ENCODE data around the gene CLGN. TPM values are rescaled to one million over a fixed set of nuclear protein-coding genes. Genes with fewer than 3 reads are reported as not detected.
A peak's percentile ranks its signal among the peaks of the same experiment; 100 is the strongest.

CLGN gene
- total RNA-seq, 1 experiment from 2014 or later: 9.6 TPM

DNA sequence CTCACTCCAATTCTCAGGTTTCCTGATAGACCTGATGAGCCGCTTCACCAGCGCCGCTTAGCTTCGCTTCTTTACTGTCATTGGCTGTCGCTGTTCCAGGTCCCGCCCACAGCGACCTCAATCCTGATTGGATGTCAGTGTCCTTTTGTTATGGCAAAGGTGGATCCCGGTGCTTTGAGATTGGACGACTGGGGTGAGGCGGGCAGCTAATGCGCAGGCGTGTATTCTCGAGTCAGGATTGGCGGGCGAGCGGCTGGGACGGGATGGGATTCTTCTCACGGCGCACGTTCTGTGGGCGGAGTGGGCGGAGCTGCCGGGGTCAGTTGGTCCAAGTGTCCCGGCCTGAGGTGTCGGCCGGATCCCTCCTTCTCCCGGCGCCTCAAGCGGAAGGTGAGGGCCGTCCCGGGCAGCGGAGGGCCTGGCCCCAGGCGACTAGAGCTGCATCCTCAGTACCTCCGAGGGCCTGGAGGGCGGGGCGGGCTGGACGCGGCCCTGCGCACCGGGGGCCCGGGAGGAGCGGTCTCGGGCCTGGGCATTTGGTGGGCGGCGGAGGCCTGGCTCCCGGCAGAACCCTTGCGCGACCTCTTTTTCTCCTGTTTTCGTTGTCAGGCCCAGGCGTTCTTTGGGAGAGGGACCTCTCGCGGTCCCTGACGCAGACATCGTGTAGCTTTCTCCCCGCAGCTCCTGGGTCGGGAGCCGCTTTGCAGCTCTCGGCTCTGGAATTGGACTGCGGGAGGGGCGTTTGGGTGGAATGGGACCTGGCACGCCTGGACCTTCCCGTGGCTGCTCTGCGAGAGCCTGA is 53.9 kb downstream of the CLGN start, which contains the start of gene SCOC:
Gene SCOC (plus strand): TSS at position 319 of the 802 bp plus-strand sequence. CDS start 5,525 bp downstream, outside the sequence.
- no peaks in the 10 kb centered on the region for H3K36me3 ChIP-seq (ENCODE audit: low read depth, low read length)
- no peaks in the 10 kb centered on the region; the same call in 1 of the 2 replicates for H4K20me1 ChIP-seq (ENCODE audit: low read length)
- BruUV-seq (replicated peaks): no TSS peak
- H3K27ac ChIP-seq (ENCODE audit: low read length): peak within 1 kb of the TSS; percentile 66
- H3F3A ChIP-seq (ENCODE audit: low read length, unreplicated experiment): no peaks in the 10 kb centered on the region
- H3K4me1 ChIP-seq (ENCODE audit: insufficient read depth, low read length): peaks cover 37% of the 10 kb centered on the region
- H3K9me3 ChIP-seq (ENCODE audit: low read length): no peaks in the 10 kb centered on the region
- peaks cover 50% of the 10 kb centered on the region for H3K79me2 ChIP-seq (ENCODE audit: low read length)
- DNase-seq (peak; percentile 99), ATAC-seq (peak; percentile 88)
- no peaks in the 10 kb centered on the region for H3K27me3 ChIP-seq (ENCODE audit: low read length)
- TF ChIP-seq EZH2 (IDR thresholded peaks at IDR 0.05; ENCODE audit: low read length, unreplicated experiment) (no peak), EZH2phosphoT487 (IDR thresholded peaks at IDR 0.05; ENCODE audit: borderline replicate concordance, low read length) (no peak), CTCF (conservative IDR thresholded peaks at IDR 0.05; ENCODE audit: low read depth, low read length) (no peak)
- intact Hi-C loops (cut with micrococcal nuclease): loop anchor here (2.0 to 10.0 kb wide), 3 partner anchors 53 to 381 kb away; partner anchors contain the start of genes CLGN, ELMOD2 and TBC1D9
- ChIA-PET CTCF (interaction anchor here (0.6 to 2.6 kb wide), 3 partner anchors 13 to 151 kb away, joined by 3 to 21 read pairs (median 4); partner anchors contain the start of gene ELMOD2), POLR2A (ENCODE audit: unreplicated experiment) (interaction anchor here (0.6 kb wide), 1 partner anchor 39 kb away, joined by 3 read pairs; no protein-coding TSS in a partner anchor)
- H2AFZ ChIP-seq (ENCODE audit: low read length): peak within 1 kb of the TSS; percentile 85
- peak within 1 kb of the TSS; percentile 98 for H3K4me2 ChIP-seq (ENCODE audit: low read length)
- peak within 1 kb of the TSS; percentile 92 for H3K4me3 ChIP-seq (ENCODE audit: low read length)
- H3K9me2 ChIP-seq (replicated peaks; ENCODE audit: low read length): no peaks in the 10 kb centered on the region
- H3K9ac ChIP-seq (ENCODE audit: low read length): peak within 1 kb of the TSS; percentile 92

GRCh38 chr4:140372751-140373327 is 54.6 kb downstream of the CLGN start:
- TSS peak; percentile 90 for BruUV-seq (replicated peaks)
- Histone ChIP-seq H3K4me1 (ENCODE audit: insufficient read depth, low read length) (peaks cover 43% of the 10 kb centered on the region), H3K4me3 (ENCODE audit: low read length) (peak overlapping the region; percentile 92), H3K9me3 (ENCODE audit: low read length) (no peaks in the 10 kb centered on the region), H3K79me2 (ENCODE audit: low read length) (peaks cover 43% of the 10 kb centered on the region), H3F3A (ENCODE audit: low read length, unreplicated experiment) (peaks cover 3% of the 10 kb centered on the region), H3K4me2 (ENCODE audit: low read length) (peak overlapping the region; percentile 87), H3K9ac (ENCODE audit: low read length) (peak overlapping the region; percentile 58), H3K27ac (ENCODE audit: low read length) (peak overlapping the region; percentile 63), H2AFZ (ENCODE audit: low read length) (peak overlapping the region; percentile 73), H3K36me3 (ENCODE audit: low read depth, low read length) (no peaks in the 10 kb centered on the region), H4K20me1 (ENCODE audit: low read length) (no peaks in the 10 kb centered on the region; the same call in 1 of the 2 replicates), H3K9me2 (replicated peaks; ENCODE audit: low read length) (no peaks in the 10 kb centered on the region), H3K27me3 (ENCODE audit: low read length) (no peaks in the 10 kb centered on the region)
- DNase-seq (peak; percentile 2), ATAC-seq (peak; percentile 10)
- ChIA-PET CTCF (interaction anchor here (0.6 to 2.6 kb wide), 4 partner anchors 13 to 221 kb away, joined by 3 to 21 read pairs (median 4); partner anchors contain the start of gene ELMOD2), POLR2A (ENCODE audit: unreplicated experiment) (no interaction called here)
- intact Hi-C loops (cut with micrococcal nuclease): loop anchor here (2.0 to 10.0 kb wide), 3 partner anchors 54 to 382 kb away; partner anchors contain the start of genes CLGN, ELMOD2 and TBC1D9
- TF ChIP-seq EZH2phosphoT487 (IDR thresholded peaks at IDR 0.05; ENCODE audit: borderline replicate concordance, low read length): no peak
- no peak for TF ChIP-seq EZH2 (IDR thresholded peaks at IDR 0.05; ENCODE audit: low read length, unreplicated experiment)
- no peak for TF ChIP-seq CTCF (conservative IDR thresholded peaks at IDR 0.05; ENCODE audit: low read depth, low read length)

Data from PC-3 (cell line).